NCI-H526 (cell line): ENCODE data around the gene TAC3.
"Not testable (repeated sequence)": the region's sequence is repeated elsewhere in the genome, so short reads cannot be mapped to it uniquely, and the experiment has no call there.

Experiments used
- DNase-seq, 2 experiments: peaks; one replicate each; lab custom pipeline; 2025; lab: John Stamatoyannopoulos, UW

The TAC3 gene

DNA sequence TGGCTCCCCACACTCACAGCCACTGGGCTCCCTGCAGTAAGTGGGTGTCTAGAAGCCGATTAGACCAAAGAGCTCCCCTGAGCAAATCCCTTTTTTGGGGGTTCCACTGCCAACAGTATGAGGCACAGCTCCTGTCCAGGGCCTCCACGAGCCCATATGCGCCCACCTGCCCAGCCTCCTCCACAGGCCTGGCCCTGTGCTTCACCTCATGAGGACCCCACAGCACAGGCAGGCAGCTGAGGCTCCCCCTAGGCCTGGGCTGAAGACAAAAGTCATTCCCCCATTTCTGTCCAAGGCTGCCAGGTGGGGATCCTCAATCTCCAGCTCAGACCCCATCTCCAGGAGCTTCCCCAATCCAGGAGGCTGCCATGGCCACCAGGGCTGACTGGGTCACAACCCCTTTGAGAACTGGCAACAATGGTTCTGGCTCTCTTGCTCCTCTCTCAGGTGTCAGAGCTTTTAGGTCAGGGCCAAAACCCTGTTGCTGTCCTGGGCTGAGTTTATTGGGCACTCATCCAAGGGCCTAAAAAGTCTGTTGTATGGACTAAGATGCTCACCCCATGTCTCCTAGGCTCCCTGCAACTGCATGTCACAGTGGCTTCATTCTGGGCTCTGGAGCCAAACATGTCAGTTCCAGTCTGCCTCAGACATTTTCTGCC, 33.6 kb downstream of the TAC3 start:
- not testable (repeated sequence) for DNase-seq

DNA sequence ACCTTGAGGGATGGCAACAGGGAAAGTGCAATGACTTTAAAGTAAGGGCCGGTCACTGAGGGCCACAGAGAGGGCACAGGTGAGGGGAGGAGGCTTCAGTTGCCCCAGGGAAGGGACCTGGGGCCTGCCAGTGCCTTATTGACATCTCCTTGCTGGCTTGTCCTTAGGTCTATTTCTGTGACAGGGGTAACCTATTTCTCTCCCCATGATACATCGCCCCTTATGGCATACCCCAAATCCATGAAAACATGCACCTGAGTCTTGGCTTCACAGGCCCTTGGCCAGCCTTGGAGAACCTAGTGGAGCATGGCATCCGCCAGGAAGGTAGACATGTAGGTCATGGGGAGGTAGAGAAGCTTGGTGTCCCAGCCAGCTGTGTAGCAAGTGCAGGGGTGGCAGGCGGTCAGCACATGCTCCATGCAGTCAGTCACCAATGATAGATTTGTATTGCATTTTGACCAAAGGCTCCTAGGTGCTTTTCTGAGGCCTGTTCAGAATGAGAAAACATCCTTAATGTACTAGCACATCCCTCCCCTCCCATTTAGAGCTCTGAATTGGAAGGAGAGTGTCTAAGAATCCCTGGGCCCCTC, 35.3 kb downstream of the TAC3 start:
- DNase-seq: no peak

DNA sequence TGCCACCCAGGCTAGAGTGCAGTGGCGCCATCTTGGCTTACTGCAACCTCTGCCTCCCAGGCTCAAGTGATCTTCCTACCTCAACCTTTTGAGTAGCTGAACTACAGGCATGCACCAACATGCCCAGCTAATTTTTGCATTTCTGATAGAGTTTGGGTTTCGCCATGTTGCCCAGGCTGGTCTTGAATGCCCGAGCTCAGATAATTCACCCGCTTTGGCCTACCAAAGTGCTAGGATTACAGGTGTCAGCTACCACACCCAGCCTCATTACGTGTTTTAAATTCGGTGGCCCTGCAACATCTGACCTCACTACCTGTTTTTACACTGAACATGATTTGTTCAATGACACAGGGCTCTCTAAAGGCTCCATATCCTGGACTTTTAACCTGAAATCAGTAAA, 36.1 kb downstream of the TAC3 start:
- DNase-seq: no peak

DNA sequence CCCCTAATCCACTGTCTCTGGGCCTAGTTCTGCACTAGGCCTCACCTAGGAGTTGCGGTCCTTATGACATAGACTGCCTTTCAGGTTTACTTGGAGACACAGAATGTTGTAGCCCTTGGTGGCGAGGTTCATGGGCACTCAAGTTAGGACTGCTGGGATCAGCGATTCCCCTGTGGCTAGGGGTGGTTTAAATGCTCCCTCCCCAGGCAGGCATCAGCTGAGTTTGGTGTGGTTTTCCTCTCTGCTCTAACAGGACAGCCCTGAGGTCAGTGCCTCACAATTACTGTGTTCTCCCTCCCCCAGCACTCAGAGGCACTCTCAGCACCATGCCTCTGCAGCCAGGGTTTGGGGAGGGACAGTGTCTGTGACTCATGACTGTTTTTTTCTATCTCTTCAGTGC, 36.7 kb downstream of the TAC3 start:
- no peak for DNase-seq

DNA sequence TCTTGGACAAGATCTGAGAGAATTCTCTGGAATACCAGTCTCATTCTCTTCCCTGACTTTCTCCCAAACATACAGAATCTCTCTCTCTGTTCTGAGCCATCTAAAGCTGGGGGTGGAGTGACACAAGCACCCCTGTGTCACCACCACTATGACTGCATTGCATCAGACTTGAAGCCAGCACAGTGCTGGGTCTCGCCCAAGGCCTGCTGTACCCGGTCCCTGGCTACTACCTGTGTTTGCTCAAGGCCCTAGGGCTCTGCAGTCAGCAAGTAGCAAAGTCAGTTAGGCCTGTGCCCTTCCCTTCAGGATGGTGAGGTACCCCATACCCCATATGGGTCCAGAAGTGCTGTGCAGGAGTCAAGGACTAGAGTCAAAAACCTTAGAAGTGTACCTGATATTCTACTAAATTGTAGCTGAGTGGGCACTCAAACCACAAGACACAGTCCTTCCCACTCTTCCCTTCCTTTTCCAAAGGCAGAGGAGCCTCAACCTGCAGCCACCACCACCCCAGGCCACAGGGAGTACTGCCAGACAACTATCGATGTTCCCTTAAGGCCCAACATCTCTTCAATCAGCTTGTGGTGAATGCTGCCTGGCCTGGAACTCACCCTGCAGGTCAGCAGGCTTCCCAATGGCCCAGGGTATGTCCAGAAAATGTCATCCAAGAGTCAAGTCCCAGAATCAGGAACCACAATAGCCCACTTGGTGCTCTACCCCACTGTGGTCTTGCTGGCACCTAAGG, 37.8 kb downstream of the TAC3 start:
- DNase-seq: no peak

DNA sequence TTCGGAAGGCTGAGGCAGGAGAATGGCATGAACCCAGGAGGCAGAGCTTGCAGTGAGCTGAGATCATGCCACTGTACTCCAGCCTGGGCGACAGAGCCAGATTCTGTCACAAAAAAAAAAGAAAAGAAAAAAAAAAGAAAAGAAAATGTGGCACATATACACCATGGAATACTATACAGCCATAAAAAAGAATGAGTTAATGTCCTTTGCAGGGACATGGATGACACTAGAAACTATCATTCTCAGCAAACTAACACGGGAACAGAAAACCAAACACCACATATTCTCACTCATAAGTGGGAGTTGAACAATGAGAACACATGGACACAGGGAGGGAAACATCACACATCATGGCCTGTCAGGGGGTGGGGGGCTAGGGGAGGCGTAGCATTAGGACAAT, 39.0 kb downstream of the TAC3 start:
- DNase-seq: not testable (repeated sequence)

DNA sequence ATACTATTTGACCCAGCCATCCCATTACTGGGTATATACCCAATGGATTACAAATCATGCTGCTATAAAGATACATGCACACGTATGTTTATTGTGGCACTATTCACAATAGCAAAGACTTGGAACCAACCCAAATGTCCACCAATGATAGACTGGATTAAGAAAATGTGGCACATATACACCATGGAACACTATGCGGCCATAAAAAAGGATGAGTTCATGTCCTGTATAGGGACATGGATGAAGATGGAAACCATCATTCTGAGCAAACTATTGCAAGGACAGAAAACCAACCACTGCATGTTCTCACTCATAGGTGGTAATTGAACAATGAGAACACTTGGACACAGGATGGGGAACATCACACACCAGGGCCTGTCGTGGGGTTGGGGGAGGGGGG, 42.1 kb downstream of the TAC3 start:
- not testable (repeated sequence) for DNase-seq

DNA sequence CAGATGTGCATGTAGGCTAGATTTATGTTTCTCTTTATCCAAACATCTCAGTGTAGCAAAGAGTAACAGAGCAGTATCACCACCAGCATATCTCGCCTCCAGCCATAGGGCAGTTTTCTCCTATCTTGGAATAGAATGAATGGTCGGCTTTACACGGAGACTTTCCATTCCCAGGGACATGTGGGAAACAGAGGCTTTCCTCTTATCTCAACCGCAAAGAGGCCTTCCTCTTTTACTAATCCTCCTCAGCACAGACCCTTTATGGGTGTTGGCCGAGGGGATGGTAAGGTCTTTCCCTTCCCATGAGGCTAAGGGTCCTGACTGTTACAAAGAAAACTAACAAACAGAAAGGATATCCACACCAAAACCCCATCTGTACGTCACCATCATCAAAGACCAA, 47.4 kb downstream of the TAC3 start:
- DNase-seq: not testable (repeated sequence)

DNA sequence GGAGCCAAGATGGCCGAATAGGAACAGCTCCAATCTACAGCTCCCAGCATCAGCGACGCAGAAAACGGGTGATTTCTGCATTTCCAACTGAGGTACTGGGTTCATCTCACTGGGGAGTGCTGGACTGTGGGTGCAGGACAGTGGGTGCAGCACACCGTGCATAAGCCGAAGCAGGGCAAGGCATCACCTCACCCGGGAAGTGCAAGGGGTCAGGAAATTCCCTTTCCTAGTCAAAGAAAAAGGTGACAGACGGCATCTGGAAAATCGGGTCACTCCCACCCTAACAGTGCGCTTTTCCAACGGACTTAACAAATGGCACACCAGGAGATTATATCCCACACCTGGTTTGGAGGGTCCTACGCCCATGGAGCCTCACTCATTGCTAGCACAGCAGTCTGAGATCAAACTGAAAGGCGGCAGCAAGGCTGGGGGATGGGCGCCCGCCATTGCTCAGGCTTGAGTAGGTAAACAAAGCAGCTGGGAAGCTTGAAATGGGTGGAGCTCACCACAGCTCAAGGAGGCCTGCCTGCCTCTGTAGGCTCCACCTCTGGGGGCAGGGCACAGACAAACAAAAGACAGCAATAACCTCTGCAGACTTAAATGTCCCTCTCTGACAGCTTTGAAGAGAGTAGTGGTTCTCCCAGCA, 50.2 kb downstream of the TAC3 start:
- DNase-seq: not testable (repeated sequence)

DNA sequence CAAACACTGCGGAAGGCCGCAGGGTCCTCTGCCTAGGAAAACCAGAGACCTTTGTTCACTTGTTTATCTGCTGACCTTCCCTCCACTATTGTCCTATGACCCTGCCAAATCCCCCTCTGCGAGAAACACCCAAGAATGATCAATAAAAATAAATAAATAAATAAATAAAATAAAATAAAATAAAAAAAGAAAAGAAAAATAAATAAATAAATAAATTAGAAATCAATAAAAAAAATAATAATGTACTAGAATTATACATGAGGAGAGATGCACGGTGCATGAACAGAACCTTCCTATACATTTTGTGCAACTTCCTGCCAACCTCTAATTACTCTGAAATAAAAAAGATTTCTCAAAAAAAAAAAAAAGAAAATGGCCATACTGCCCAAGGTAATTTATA, 51.2 kb downstream of the TAC3 start:
- DNase-seq: not testable (repeated sequence)

DNA sequence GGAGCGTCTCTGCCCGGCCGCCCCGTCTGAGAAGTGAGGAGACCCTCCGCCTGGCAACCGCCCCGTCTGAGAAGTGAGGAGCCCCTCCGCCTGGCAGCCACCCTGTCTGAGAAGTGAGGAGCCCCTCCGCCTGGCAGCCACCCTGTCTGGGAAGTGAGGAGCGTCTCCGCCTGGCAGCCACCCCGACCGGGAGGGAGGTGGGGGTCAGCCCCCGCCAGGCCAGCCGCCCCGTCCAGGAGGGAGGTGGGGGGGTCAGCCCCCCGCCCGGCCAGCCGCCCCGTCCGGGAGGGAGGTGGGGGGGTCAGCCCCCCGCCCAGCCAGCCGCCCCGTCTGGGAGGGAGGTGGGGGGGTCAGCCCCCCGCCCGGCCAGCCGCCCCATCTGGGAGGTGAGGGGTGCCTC, 52.8 kb downstream of the TAC3 start:
- DNase-seq: not testable (repeated sequence)

DNA sequence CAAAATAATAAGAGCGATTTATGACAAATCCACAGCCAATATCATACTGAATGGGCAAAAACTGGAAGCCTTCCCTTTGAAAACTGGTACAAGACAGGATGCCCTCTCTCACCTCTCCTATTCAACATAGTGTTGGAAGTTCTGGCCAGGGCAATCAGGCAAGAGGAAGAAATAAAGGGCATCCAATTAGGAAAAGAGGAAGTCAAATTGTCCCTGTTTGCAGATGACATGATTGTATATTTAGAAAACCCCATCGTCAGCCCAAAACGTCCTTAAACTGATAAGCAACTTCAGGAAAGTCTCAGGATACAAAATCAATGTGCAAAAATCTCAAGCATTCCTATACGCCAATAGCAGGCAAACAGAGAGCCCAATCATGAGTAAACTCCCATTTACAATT, 54.1 kb downstream of the TAC3 start:
- DNase-seq: not testable (repeated sequence)
